Activated T-cell treated with anti-CD3 and anti-CD28 coated beads for 48 hours (primary cell): ENCODE results near the gene KLHL6.

Experiments used
- DNase-seq: peaks from one replicate; pipeline ENCODE4 v3.0.0-alpha.2; 2020; ENCODE audit warnings: low read depth

The KLHL6 gene

DNA sequence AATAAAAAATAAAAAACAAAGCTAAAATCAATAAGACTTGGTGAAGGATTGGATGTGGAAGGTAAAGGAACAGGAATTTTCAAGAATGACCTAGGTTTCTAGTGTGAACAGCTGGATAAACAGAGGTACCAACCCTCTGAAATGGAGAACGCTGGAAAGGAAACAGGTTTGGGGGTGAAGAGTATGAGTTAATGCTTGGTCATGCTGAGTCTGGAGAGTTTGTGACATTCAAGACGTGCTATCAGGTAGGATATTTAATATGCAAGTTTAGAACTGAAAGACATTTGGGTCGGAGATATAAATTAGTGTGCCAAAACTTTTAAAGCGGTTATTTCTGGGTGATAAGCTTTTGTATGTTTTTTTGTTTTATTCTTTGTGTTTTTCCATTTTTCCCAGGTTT, 11.4 kb upstream of the KLHL6 start:
- no peak for DNase-seq

DNA sequence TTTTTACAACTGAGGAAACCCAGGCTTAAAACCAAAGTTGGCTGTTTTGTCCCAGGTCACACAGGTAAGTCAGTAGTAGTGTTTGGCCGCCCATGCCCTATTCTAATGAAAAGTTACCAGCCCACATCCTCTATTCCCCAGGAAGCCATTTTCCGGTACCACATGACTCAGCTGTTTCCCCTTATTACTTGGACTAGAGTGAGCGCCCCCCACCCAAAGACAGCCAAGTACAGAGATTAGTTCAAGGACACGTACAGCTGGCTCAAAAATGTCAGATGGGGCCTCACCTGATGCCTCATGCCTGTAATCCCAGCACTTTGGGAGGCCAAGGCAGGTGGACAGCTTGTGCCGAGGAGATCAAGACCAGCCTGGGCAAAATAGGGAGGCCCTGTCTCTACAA, 8.5 kb upstream of the KLHL6 start:
- no peak for DNase-seq

GRCh38 chr3:183563536-183563874, 8.0 kb upstream of the KLHL6 start:
- no peak for DNase-seq

- no peak for DNase-seq
Measured at GRCh38 chr3:183560607-183561006, 5.1 kb upstream of the KLHL6 start.

DNA sequence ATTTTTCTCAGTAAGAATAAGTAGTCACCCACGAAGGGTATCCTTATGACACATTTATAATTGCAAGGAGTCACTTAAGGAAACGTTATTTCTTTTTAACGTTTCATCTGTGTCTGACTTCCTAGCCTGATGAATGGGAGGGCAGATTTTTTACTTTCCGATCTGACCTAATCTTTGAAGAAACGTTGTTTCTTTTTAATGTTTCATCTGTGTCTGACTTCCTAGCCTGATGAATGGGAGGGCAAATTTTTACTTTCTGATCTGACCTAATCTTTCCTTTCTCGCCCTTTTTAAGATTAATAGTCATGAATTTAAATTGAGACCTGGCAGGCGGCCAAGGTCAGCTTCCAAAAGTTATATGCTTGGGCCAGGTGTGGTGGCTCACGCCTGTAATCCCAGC, 3.0 kb upstream of the KLHL6 start:
- DNase-seq, result no peak

GRCh38 chr3:183556722-183557121, 1.2 kb upstream of the KLHL6 start:
- no peak for DNase-seq

- no peak for DNase-seq
Measured at GRCh38 chr3:183554377-183554776, 1.1 kb downstream of the KLHL6 start.

GRCh38 chr3:183553334-183554026, 2.0 kb downstream of the KLHL6 start:
- DNase-seq, result no peak

GRCh38 chr3:183551930-183552329, 3.6 kb downstream of the KLHL6 start:
- DNase-seq, result peak; percentile 37

DNA sequence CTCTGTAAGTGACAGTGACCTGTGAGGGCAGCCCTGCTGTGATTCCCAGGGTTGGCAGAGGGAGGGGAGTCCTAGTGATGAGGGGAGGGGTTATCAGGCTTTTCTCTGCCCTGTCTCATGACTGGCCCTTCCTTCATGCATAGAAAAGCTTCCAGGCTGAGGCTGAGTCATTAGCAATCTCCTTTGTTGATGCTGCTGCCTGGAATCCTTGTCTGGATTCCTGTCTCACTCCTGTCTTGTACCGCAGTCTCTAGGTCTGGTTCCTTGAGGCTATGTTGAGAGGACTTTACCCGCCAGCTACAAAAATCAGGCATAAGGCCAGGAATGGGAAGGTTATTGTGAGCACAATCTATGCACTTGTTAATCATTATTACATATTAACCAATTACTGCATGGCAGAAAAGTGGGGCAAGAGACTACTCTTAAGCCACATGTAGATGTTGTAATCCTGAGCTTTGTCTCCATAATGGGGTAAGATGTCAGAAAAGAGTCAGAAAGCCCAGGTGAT, 7.2 kb downstream of the KLHL6 start:
- no peak for DNase-seq

DNA sequence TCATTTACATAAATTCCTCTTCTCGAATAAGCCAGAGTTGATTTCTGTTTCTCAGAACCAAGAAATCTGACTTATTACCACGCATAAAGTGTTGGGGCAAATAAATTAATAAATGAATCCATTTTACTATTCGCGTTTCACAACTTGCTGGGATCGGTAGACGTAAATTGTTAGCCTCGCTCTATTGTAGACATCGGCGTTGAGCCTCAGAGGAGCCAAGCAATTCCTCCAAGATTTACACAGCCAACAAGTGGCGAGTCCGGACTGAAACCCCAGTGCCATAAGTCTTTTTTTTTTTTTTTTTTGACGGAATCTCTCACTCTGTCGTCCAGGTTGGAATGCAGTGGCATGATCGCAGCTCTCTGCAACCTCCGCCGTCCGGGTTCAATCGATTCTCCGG, 8.9 kb downstream of the KLHL6 start:
- no peak for DNase-seq

DNA sequence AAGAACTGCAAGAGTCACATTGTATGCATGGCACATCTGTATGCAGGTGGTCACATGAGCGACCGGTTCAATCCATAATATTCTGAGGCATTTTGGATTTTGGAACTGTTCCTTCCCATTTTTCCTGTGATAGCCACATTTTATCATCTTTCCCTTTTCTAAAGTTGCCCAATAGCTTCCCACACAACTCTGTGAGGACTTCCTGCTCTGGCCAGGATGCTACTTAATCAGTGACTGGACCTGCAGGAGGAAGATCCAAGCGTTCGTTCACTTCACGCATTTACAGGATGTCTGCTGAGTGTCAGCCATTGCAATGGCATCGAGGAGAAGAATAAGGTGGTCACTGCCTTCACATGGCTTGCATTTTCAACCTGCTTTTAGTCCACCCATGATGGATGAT, 9.8 kb downstream of the KLHL6 start:
- no peak for DNase-seq

DNA sequence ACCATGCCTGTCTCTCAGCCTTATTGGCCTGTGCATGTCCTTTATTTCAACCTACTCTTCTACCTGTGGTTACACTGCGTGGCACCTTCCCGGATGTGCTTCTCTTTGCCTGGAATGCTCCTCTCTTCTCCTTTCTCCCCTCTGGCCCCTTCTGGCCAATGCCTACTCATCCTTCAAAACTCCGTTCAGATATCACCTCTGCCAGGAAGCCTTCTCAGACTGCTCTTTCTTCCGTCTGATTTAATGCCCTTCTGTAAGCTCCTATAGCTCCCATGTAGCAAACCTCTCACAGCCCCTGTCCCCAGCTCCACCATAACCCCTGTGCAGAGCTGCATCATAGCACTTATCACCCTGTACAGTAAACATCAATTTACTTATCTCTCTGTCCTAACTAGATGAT, 13.2 kb downstream of the KLHL6 start:
- no peak for DNase-seq

DNA sequence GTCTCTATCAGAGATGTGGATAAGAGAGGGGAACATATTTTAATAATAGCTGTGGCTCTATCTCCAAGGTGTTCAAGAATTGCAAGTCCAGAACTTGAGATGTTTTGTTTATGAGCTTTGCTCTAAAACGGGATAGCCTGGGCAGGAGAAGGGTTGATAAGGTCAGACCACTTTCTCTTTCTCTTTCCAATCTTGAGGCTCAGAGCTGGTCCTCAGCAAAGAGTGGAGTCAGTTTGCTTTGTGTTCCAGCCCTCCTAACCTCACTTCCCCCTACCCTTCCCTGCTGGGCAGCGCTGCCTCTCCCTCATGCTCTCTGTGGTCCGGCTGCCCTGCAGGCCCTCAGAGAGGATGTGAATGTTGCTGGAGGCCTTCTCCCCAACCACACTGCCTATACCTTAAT, 13.8 kb downstream of the KLHL6 start:
- DNase-seq, result no peak

- DNase-seq, result no peak
Measured at GRCh38 chr3:183541235-183541655, 14.3 kb downstream of the KLHL6 start.

DNA sequence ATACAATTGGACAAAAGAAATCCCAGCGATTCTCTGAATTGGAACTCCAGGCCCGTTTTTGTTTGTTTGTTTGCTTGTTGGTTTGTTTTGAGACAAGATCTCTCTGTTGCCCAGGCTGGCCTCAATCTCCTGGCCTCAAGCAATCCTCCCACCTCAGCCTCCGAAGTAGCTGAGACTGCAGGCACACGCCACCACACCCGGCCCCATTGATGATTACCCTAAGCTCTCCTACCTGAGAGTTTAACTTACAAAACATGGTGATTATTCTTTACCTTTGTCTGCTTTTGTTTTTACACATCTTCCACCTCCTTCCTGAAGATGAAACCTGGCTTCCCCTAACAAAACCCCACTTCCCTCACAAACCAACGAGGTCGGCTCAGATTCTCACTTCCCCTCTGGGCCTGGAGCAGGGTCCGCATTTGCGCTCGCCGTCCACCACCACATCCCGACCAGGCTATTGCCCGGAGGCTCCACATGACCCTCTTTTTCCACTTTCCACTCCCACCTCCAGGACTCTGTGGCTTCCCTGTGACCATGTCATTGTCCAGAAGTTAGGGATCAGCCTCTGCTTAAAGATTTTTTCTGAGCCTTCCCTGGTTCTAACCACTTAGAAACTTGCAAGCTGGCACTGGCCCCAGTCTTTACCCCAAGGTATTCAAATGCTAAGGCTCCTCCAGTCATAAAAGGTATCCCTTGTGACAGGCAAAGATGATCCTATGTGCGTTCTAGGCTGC, 14.8 kb downstream of the KLHL6 start:
- DNase-seq, result no peak

DNA sequence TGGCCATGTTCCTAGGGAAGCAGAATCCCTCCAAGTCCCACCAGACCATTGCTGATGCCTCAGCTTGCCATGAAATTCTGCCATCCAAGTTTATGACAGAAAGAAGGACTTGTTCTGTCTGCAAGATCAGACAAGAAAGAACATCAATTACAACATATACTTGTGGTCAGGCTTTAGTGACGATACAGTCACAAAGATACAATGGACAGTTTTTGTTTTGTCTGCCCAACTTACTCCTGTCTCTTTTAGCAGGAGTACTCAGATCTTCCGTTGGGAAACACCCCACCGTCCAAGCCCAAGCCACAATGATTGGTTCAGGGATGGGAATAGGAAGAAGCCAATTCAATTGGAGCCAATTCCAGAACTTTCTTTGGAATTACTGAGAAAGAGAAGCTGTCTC, 15.7 kb downstream of the KLHL6 start:
- no peak for DNase-seq

- no peak for DNase-seq
Measured at GRCh38 chr3:183538486-183538885, 17.0 kb downstream of the KLHL6 start.

GRCh38 chr3:183537295-183537730, 18.2 kb downstream of the KLHL6 start:
- DNase-seq, result no peak

DNA sequence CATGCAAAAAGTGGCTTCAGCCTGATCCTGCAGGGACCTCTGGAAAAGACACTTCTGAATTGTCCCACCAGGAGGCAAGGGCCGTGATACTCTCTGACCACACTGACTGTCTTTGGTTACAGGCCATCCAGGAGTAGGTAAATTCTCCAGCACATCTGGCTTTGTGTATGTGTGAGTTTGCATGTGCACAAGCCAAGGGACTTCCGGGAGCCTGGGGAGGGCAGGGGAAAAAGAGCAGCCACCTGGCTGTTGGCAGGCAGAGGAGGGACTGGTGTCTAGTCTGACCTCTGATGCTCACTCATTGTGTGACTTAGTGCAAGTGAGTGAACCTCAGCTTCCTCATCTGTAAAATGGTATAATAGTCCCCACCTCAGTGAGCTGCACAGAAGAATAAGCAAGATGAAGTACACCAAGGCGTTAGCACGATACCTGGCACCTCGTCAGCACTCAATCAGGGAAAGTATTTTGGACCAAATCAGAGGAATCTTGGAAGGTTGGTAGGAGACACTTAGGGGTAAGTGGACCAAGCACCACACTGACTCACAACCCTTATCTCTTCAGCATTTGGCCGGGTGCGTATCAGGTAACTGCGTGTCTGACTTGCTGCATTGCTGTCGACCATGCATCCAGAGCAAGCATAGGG, 19.1 kb downstream of the KLHL6 start:
- no peak for DNase-seq

- no peak for DNase-seq
Measured at GRCh38 chr3:183534249-183534648, 21.3 kb downstream of the KLHL6 start.

GRCh38 chr3:183533412-183534132, 21.9 kb downstream of the KLHL6 start:
- DNase-seq, result no peak
